ENCODE results near the gene MAP4K4. TPM values are rescaled to one million over a fixed set of nuclear protein-coding genes. Genes with fewer than 3 reads are reported as not detected.
A peak's percentile ranks its signal among the peaks of the same experiment; 100 is the strongest.

Gene MAP4K4
- total RNA-seq, 1 experiment from 2014 or later, result 133 TPM

DNA sequence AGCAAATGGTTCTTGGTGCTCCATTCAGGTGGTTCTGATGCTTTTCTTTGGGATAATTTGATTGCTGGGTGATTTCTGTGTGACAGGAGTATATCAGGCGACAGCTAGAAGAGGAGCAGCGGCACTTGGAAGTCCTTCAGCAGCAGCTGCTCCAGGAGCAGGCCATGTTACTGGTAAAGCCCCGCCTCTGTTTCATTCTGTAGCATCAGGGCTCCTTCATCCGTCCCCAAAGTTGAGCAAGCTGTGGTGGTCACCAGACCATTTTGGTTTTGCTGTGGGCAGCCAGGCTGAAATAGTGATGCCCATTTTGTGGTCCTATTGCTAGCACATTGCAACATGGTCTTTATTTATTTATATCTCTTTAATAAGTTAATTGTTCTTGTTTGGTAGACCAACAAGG is 161.4 kb downstream of the MAP4K4 start:
- H3K79me2 ChIP-seq (ENCODE audit: low read length), result peaks cover 18% of the 10 kb centered on the region
- no peaks in the 10 kb centered on the region for H3K9me2 ChIP-seq (replicated peaks; ENCODE audit: low read length)
- CTCF ChIA-PET, result no interaction called here
- peak overlapping the region; percentile 60 for H3K4me2 ChIP-seq (ENCODE audit: low read length)
- POLR2A ChIA-PET (ENCODE audit: unreplicated experiment), result interaction anchor here (0.6 kb wide), 1 partner anchor 341 kb away, joined by 4 read pairs; no protein-coding TSS in a partner anchor
- intact Hi-C loops (cut with micrococcal nuclease), result no loop called here
- H3K27ac ChIP-seq (ENCODE audit: low read length), result peak overlapping the region; percentile 75
- no peaks in the 10 kb centered on the region for H3K9me3 ChIP-seq (ENCODE audit: low read length)
- no peaks in the 10 kb centered on the region for H3F3A ChIP-seq (ENCODE audit: low read length, unreplicated experiment)
- H3K27me3 ChIP-seq (ENCODE audit: low read length), result no peaks in the 10 kb centered on the region
- 0 out of 2 replicates have a peak overlapping the region, but pooled peaks have one; percentile 4 for H3K4me3 ChIP-seq (ENCODE audit: low read length)
- TF ChIP-seq EZH2 (IDR thresholded peaks at IDR 0.05; ENCODE audit: low read length, unreplicated experiment), result no peak
- no peak for TF ChIP-seq EZH2phosphoT487 (IDR thresholded peaks at IDR 0.05; ENCODE audit: borderline replicate concordance, low read length)
- TF ChIP-seq, protein P1, sequence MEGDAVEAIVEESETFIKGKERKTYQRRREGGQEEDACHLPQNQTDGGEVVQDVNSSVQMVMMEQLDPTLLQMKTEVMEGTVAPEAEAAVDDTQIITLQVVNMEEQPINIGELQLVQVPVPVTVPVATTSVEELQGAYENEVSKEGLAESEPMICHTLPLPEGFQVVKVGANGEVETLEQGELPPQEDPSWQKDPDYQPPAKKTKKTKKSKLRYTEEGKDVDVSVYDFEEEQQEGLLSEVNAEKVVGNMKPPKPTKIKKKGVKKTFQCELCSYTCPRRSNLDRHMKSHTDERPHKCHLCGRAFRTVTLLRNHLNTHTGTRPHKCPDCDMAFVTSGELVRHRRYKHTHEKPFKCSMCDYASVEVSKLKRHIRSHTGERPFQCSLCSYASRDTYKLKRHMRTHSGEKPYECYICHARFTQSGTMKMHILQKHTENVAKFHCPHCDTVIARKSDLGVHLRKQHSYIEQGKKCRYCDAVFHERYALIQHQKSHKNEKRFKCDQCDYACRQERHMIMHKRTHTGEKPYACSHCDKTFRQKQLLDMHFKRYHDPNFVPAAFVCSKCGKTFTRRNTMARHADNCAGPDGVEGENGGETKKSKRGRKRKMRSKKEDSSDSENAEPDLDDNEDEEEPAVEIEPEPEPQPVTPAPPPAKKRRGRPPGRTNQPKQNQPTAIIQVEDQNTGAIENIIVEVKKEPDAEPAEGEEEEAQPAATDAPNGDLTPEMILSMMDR (conservative IDR thresholded peaks at IDR 0.05; ENCODE audit: low read depth, low read length), result no peak
- no peaks in the 10 kb centered on the region for H4K20me1 ChIP-seq (ENCODE audit: low read length)
- no peak overlapping the region; the same call in 1 of the 2 replicates for H3K9ac ChIP-seq (ENCODE audit: low read length)
- no peak for ATAC-seq
- peaks cover 67% of the 10 kb centered on the region for H3K36me3 ChIP-seq (ENCODE audit: low read depth, low read length)
- H3K4me1 ChIP-seq (ENCODE audit: insufficient read depth, low read length), result peaks cover 29% of the 10 kb centered on the region
- no peak for DNase-seq
- no peak overlapping the region for H2AFZ ChIP-seq (ENCODE audit: low read length)
- no TSS peak for BruUV-seq (replicated peaks)

DNA sequence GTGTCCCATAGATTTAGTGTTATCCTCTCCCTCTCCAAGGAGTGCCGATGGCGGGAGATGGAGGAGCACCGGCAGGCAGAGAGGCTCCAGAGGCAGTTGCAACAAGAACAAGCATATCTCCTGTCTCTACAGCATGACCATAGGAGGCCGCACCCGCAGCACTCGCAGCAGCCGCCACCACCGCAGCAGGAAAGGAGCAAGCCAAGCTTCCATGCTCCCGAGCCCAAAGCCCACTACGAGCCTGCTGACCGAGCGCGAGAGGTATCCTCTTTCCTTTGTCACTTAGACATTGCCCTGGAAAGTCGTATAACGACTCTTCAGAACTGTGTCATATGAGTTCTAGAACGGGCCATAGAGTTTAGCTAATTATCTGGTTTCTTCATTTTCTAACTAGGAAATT is 162.1 kb downstream of the MAP4K4 start:
- no peaks in the 10 kb centered on the region for H3K27me3 ChIP-seq (ENCODE audit: low read length)
- peaks cover 18% of the 10 kb centered on the region for H3K79me2 ChIP-seq (ENCODE audit: low read length)
- H4K20me1 ChIP-seq (ENCODE audit: low read length), result no peaks in the 10 kb centered on the region
- no peak overlapping the region for H3K4me3 ChIP-seq (ENCODE audit: low read length)
- CTCF ChIA-PET, result no interaction called here
- no TSS peak for BruUV-seq (replicated peaks)
- DNase-seq (no peak), ATAC-seq (no peak)
- H3K9ac ChIP-seq (ENCODE audit: low read length), result no peak overlapping the region
- TF ChIP-seq, protein P1 (conservative IDR thresholded peaks at IDR 0.05; ENCODE audit: low read depth, low read length), result no peak
- no peak for TF ChIP-seq EZH2phosphoT487 (IDR thresholded peaks at IDR 0.05; ENCODE audit: borderline replicate concordance, low read length)
- peaks cover 29% of the 10 kb centered on the region for H3K4me1 ChIP-seq (ENCODE audit: insufficient read depth, low read length)
- peaks cover 66% of the 10 kb centered on the region for H3K36me3 ChIP-seq (ENCODE audit: low read depth, low read length)
- no peaks in the 10 kb centered on the region for H3K9me3 ChIP-seq (ENCODE audit: low read length)
- intact Hi-C loops (cut with micrococcal nuclease), result no loop called here
- H3K27ac ChIP-seq (ENCODE audit: low read length), result no peak overlapping the region
- no peaks in the 10 kb centered on the region for H3F3A ChIP-seq (ENCODE audit: low read length, unreplicated experiment)
- H3K4me2 ChIP-seq (ENCODE audit: low read length), result no peak overlapping the region
- H2AFZ ChIP-seq (ENCODE audit: low read length), result no peak overlapping the region
- POLR2A ChIA-PET (ENCODE audit: unreplicated experiment), result no interaction called here
- H3K9me2 ChIP-seq (replicated peaks; ENCODE audit: low read length), result no peaks in the 10 kb centered on the region

DNA sequence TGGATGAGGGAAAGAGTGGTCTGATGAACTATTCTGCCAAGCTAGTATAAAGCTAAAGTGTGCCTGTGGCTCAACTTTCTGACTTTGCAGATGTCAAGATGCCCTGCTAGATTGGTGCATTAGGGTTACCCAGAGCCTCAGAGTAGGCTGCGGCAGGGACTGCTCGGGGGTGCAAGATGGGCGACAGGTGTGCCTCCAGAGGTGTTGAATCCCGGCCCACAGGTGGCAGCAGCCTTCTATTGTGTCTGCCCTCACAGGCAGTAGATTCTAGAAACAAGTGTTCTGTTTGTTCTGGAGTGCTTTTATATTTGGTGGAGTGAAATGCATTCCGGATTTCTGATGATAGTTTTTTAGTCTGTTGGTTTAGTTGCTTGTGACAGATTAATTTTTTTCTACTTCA is 162.7 kb downstream of the MAP4K4 start:
- Histone ChIP-seq H2AFZ (ENCODE audit: low read length) (no peak overlapping the region), H3K4me1 (ENCODE audit: insufficient read depth, low read length) (peaks cover 29% of the 10 kb centered on the region), H3K9ac (ENCODE audit: low read length) (no peak overlapping the region), H3K79me2 (ENCODE audit: low read length) (peaks cover 15% of the 10 kb centered on the region), H3K27ac (ENCODE audit: low read length) (no peak overlapping the region), H3K9me3 (ENCODE audit: low read length) (no peaks in the 10 kb centered on the region), H3F3A (ENCODE audit: low read length, unreplicated experiment) (no peaks in the 10 kb centered on the region), H3K9me2 (replicated peaks; ENCODE audit: low read length) (no peaks in the 10 kb centered on the region), H4K20me1 (ENCODE audit: low read length) (no peaks in the 10 kb centered on the region), H3K4me3 (ENCODE audit: low read length) (no peak overlapping the region), H3K27me3 (ENCODE audit: low read length) (no peaks in the 10 kb centered on the region), H3K4me2 (ENCODE audit: low read length) (no peak overlapping the region), H3K36me3 (ENCODE audit: low read depth, low read length) (peaks cover 67% of the 10 kb centered on the region)
- DNase-seq (no peak), ATAC-seq (no peak)
- no TSS peak for BruUV-seq (replicated peaks)
- intact Hi-C loops (cut with micrococcal nuclease), result no loop called here
- ChIA-PET POLR2A (ENCODE audit: unreplicated experiment) (no interaction called here), CTCF (no interaction called here)
- TF ChIP-seq, protein P1 (conservative IDR thresholded peaks at IDR 0.05; ENCODE audit: low read depth, low read length), result 0 out of 2 replicates have a peak, but pooled peaks have one; percentile 24
- no peak for TF ChIP-seq EZH2 (IDR thresholded peaks at IDR 0.05; ENCODE audit: low read length, unreplicated experiment)

Measured in PC-3 (cell line).